ENCODE data around the gene CDCA7. TPM values are rescaled to one million over a fixed set of nuclear protein-coding genes. Genes with fewer than 3 reads are reported as not detected.

The CDCA7 gene
- total and polyA plus RNA-seq, 2 experiments from 2014 or later, result 24.2 to 42.3 TPM

- Histone ChIP-seq H3K36me3 (no peaks in the 10 kb centered on the region), H3K27me3 (no peaks in the 10 kb centered on the region), H3K4me3 (no peak overlapping the region), H3K27ac (no peak overlapping the region), H3K9me3 (ENCODE audit: low read depth) (no peaks in the 10 kb centered on the region), H3K4me1 (ENCODE audit: low read depth) (no peaks in the 10 kb centered on the region)
- DNase-seq (ENCODE audit: low read depth in 1 of 2, low spot score in 1 of 2), result no peak
- no peak for TF ChIP-seq CTCF (IDR thresholded peaks at IDR 0.05; ENCODE audit: low read depth, low read length)
These were observed 7.1 kb upstream of the CDCA7 start for GRCh38 chr2:173347305-173348168.

GRCh38 chr2:173349287-173349686 lies 5.4 kb upstream of the CDCA7 start:
- no peak overlapping the region for H3K27ac ChIP-seq
- DNase-seq (ENCODE audit: low read depth in 1 of 2, low spot score in 1 of 2), result no peak
- no peaks in the 10 kb centered on the region for H3K4me1 ChIP-seq (ENCODE audit: low read depth)
- H3K36me3 ChIP-seq, result no peaks in the 10 kb centered on the region
- H3K4me3 ChIP-seq, result no peak overlapping the region
- H3K9me3 ChIP-seq (ENCODE audit: low read depth), result no peaks in the 10 kb centered on the region
- no peaks in the 10 kb centered on the region for H3K27me3 ChIP-seq
- no peak for TF ChIP-seq CTCF (IDR thresholded peaks at IDR 0.05; ENCODE audit: low read depth, low read length)

GRCh38 chr2:173350383-173350782 lies 4.3 kb upstream of the CDCA7 start:
- Histone ChIP-seq H3K27ac (no peak overlapping the region), H3K4me1 (ENCODE audit: low read depth) (no peaks in the 10 kb centered on the region), H3K36me3 (no peaks in the 10 kb centered on the region), H3K27me3 (no peaks in the 10 kb centered on the region), H3K4me3 (no peak overlapping the region), H3K9me3 (ENCODE audit: low read depth) (no peaks in the 10 kb centered on the region)
- no peak for DNase-seq (ENCODE audit: low read depth in 1 of 2, low spot score in 1 of 2)
- no peak for TF ChIP-seq CTCF (IDR thresholded peaks at IDR 0.05; ENCODE audit: low read depth, low read length)

DNA sequence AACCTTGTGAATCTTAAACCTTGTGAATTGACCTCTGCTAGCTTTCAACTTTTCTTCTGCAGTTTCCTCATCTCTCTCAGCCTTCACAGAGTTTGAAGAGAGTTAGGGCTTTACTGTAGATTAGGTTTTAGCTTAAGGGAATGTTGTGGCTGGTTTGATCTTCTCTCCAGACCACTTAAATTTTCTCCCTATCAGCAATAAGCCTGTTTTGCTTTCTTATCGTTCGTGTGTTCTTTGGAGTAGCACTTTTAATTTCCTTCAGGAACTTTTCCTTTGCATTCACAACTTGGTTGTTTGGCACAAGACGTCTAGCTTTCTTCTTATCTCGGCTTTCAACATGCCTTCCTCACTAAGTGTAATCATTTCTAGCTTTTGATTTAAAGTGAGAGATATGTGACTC lies 2.8 kb upstream of the CDCA7 start:
- no peak for TF ChIP-seq CTCF (IDR thresholded peaks at IDR 0.05; ENCODE audit: low read depth, low read length)
- H3K4me1 ChIP-seq (ENCODE audit: low read depth), result peaks cover 1% of the 10 kb centered on the region
- H3K27me3 ChIP-seq, result no peaks in the 10 kb centered on the region
- no peak overlapping the region for H3K4me3 ChIP-seq
- no peaks in the 10 kb centered on the region for H3K9me3 ChIP-seq (ENCODE audit: low read depth)
- DNase-seq (ENCODE audit: low read depth in 1 of 2, low spot score in 1 of 2), result no peak
- H3K27ac ChIP-seq, result no peak overlapping the region
- no peaks in the 10 kb centered on the region for H3K36me3 ChIP-seq

DNA sequence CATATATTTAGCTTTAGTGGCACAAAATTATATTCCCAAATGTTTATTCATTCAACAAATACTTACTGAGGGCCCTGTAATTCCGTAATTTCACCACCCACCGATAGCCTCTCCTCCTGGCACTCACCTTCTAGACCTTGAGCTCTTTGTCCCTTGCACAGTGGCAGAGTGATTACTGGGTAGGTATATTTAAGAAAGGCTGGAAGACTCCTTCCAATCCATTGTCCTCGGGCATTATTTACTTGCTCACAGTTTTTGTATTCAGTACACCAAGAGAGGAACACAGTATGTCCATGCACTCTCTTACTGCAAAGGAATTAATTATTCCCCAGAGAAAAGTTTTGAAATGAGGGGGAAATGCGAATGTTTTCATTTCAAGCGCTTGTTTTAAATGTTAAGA lies 1.1 kb upstream of the CDCA7 start:
- Histone ChIP-seq H3K4me3 (peak overlapping the region; percentile 58), H3K36me3 (no peaks in the 10 kb centered on the region), H3K27me3 (no peaks in the 10 kb centered on the region), H3K4me1 (ENCODE audit: low read depth) (peaks cover 11% of the 10 kb centered on the region), H3K9me3 (ENCODE audit: low read depth) (no peaks in the 10 kb centered on the region), H3K27ac (no peak overlapping the region)
- TF ChIP-seq CTCF (IDR thresholded peaks at IDR 0.05; ENCODE audit: low read depth, low read length), result no peak
- DNase-seq (ENCODE audit: low read depth in 1 of 2, low spot score in 1 of 2), result no peak

All from cardiac muscle cell (in vitro differentiated cells and primary cell).